GM21447 (cell line): ENCODE measurements around the gene FAM174C.
"Not testable (repeated sequence)": the region's sequence is repeated elsewhere in the genome, so short reads cannot be mapped to it uniquely, and the experiment has no call there.

Experiments
- ATAC-seq: cut with Tn5 transposase; IDR thresholded peaks from one replicate; pipeline ENCODE4 v1.9.1; 2021; ENCODE audit not compliant: unreplicated experiment

FAM174C gene

DNA sequence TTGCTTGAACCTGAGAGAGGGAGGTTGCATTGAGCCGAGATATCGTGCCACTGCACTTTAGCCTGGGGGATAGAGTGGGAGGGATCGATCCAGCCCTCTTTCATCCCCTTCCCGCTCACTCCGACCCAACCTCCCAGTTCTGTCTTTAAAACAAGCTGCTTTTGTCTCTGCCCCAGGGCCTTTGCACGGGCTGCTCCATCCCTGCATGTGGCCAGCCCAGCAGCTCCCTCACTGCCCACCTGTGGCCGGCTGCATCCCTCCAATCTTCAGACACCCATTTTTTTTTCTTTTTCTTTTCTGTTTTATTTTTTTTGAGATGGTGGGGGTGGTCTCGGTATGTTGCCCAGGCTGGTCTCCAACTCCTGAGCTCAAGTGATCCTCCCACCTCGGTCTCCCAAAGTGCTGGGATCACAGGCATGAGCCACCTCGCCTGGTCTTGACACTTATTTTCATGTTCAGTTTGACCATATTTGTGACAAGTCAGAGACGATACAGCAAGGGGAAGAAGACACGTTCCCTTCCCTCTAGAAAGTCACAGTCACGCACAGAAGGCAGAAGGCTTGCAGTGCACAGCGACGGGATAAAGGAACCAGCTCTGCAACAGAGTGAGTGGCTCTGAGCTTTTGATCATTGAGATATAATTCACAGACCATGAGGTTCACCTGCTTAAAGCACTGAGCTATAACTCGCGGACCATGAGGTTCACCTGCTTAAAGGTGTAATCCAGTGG, 42.1 kb downstream of the FAM174C start:
- ATAC-seq, result no peak

DNA sequence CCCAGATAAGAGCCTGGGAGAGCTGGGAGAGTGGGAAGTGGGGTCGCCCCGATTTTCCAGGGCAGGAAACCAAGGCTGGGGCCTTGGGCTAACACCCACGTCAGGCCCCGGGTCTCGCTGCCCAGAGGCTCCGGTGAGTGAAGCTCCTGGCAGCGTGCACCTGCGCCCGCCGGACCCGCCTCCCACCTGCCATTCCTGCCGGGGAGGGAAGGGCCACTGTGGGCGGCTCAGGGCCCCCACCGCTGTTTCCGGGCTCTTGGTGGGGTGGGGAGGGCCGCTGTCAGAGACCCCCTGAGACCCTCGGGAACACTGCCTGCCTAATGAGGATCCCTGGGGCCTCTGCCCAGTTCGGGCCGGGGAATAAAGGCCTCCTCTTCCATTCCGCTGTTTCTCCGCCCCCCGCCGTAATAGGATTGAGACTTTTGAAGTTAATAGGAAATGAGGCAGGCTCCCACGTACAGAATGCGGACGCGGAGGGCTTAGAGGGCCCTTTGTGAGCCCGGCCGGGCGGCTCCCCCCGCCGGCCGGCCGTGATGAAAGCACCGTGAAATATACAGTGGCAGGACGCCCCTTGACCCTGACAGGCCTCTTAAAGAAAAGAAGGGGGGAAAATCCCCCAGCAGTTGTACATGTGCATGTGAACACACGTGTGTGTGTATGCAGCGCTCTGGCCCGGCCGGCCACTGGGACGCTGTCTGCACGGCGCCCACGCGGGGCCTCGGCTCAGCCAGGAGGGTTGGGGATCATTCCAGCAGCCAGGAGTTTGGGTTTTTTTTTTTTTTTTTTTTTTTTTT, 43.5 kb downstream of the FAM174C start:
- ATAC-seq, result no peak

DNA sequence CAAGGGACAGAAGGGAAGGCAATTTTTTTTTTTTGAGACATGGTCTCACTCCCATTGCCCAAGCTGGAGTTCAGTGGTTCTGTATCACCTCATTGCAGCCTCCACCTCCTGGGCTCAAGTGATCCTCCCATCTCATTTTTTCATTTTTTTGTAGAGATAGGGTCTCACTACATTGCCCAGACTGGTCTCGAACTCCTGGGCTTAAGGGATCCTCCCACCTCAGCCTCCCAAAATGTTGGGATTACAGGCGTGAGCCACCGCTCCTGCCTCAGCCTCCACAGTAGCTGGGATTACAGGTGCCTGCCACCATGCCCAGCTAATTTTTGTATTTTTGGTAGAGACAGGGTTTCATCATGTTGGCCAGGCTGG, 44.9 kb downstream of the FAM174C start:
- ATAC-seq, result not testable (repeated sequence)

DNA sequence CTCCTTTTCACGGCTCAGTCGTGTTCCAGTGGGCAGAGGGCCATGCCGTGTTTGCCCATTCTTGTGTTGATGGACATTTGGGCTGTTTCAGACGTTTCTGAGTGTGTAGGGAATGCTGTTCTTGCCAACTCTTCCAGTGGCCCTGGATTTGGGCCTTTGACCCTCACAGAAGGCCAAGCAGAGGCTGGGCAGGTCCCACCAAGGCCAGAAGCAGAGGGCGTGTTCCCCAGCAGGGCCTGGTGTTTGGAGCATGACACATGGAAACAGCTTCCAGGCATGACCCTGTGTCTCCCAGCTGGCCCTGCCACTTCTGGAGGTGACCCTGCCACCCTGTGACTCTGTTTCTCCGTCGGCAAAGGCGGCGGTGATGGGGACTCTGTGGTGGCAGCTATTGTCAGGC, 46.2 kb downstream of the FAM174C start:
- ATAC-seq, result no peak

DNA sequence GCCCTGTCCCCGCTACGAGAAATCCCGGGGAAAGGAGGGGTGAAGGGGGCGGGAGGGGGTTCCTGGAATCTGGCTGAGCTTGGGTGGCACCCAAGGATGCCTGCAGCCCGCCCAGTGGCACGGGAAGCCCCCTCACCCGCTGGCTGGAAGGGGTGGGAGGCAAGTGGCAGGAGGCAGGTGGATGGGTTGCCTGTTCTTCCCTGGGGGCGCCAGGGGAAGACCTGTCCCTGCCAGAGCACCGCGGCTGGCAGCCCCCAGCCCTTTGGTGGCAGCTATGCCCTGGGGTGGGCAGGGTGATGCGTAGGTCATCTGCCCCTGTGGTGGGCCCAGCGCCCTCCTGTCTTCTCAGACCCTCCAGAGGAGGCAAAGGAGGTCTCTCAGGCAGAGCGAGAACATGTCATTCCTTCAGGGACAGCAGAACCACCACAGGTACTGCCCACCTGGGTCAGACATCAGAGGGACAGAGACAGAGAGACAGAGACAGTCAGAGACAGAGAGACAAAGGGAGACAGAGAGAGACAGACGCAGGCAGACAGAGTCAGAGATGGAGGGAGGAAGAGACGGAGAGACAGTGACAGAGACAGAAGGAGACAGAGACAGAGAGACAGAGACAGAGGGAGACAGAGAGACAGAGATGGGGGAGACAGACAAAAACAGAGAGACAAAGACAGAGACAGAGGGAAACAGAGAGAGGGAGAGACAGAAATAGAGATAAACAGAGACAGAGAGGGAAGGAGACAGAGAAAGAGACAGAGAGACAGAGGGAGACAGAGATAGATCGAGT, 47.1 kb downstream of the FAM174C start:
- no peak for ATAC-seq

DNA sequence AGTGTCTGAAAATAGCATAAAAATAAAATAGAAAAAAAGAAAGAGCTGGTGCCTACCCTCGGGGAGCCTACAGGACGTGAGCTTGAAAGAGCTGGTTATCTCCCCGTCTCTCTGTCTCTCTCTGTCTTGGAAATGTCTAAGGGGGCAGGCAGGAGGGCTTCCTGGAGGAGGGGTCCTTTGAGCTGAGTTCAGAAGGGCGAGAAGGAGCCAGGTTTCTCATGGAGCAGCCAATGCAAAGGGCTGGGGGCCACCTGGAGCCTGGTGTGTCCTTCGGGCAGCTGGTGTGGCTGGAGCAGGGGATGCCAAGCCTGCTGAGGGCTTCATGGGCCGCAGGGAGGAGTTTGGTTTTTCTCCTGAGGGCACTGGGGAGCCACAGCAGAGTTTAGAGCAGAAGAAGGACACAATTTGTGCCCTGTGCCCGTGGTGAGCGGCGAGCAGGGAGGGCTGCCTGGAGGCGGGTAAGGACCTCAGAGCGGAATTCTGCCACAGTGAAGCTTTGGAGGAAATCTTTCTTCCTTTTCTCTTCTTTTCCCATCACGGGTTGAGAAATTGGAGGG, 49.0 kb downstream of the FAM174C start:
- no peak for ATAC-seq

DNA sequence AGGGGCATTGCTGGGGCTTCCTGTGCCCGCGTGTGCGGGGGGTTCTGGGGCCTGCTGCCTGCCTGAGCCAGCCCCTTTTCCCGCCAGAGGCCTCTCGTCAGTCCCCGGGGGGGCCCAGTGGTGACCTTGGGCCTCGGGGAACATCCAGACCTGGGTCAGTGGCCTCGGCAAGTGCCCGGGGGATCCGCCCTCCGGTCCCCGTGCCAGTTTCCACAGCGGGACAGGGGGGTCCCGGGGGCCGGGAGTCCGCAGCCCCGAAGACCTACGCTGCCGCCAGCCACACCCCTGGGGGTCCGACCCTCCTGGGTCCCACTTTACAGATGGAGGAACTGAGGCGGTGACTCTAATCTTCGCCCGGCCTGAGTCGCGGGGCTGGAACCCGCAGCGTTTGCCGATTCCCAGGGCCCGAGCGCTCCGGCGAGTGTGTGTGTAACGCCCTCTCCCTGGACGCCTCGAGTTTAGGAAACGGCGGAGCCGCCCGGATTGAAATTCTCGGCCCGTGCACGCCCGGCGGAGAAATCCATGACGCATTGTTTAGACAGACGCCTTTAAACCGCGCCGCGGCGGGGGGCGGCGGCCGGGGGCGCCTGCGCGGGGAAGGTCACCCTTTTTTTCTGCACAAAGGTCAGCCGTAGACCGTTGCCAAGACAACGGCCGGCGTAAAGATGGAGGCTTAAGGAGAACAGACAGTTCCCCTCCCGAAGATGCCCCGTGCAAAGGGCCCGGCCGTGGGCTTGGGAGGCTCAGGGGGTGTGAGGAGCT, 49.7 kb downstream of the FAM174C start:
- no peak for ATAC-seq

DNA sequence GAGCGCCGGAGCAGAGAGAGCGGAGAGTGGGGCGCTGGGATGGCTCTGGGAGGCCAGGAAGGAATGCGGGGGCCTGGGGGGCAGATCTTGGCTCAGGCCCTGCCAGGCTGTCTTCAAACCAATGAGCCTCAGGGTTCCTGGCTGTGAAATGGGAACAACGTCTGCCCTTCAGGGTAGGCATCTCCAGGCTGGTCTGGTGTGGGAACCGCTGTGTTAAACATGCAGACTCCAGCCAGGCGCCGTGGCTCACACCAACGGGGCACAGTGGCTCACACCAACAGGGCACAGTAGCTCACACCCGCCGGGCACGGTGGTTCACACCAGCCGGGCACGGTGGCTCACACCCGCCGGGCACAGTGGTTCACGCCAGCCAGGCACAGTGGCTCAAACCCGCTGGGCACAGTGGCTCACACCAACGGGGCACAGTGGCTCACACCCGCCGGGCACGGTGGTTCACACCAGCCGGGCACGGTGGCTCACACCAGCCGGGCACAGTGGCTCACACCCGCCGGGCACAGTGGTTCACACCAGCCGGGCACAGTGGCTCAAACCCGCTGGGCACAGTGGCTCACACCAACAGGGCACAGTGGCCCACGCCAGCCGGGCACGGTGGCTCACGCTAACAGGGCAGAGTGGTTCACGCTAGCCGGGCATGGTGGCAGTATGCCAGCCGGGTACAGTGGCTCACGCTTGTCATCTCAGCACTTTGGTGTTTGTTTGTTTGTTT, 50.4 kb downstream of the FAM174C start:
- no peak for ATAC-seq

DNA sequence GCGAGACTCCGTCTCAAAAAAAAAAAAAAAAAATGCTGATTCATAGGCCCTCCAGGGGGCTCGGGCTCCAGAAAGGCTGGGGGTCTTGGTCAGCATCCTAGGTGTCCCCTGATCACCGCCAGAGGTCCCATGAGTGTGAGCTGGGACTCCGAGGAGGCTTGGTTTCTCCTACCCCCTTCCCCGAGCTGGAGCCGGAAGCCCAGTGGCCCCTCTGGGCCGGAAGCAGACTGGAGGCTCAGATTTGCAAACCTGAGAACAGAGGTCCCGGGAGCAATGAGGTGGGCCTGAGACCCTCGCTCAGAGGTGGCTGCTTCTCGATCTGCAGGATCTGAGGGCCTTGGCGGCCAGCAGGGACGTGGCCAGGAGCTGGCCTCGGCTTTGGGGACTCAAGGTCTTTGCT, 51.8 kb downstream of the FAM174C start:
- ATAC-seq, result no peak
